HPDE6-E6E7 (cell line): ENCODE results near the gene BLID.

ENCODE experiments used
- DNase-seq: peaks from one replicate; pipeline ENCODE4 v3.0.0; 2011; ENCODE audit warnings: missing footprints; ENCODE audit errors: extremely low spot score

BLID gene

GRCh38 chr11:122140500-122140899, 24.5 kb upstream of the BLID start:
- peak; percentile 40 for DNase-seq

GRCh38 chr11:122139595-122139866, 23.5 kb upstream of the BLID start:
- no peak for DNase-seq

- no peak for DNase-seq
These were observed 23.0 kb upstream of the BLID start for GRCh38 chr11:122138744-122139594.

GRCh38 chr11:122137078-122137793, 21.2 kb upstream of the BLID start:
- DNase-seq: peak; percentile 51

- no peak for DNase-seq
These were observed 15.1 kb upstream of the BLID start for GRCh38 chr11:122131126-122131525.

- DNase-seq: no peak
These were observed 12.1 kb upstream of the BLID start for GRCh38 chr11:122128146-122128545.

GRCh38 chr11:122127020-122127419, 11.0 kb upstream of the BLID start:
- DNase-seq: no peak

GRCh38 chr11:122126024-122126688, 10.1 kb upstream of the BLID start:
- no peak for DNase-seq

GRCh38 chr11:122123263-122123929, 7.4 kb upstream of the BLID start:
- DNase-seq: no peak

GRCh38 chr11:122122179-122122578, 6.2 kb upstream of the BLID start:
- DNase-seq: no peak

GRCh38 chr11:122120096-122120495, 4.1 kb upstream of the BLID start:
- no peak for DNase-seq

GRCh38 chr11:122116591-122116990, 576 bp upstream of the BLID start:
- no peak for DNase-seq

- no peak for DNase-seq
These were observed 1.0 kb downstream of the BLID start for GRCh38 chr11:122114976-122115375.

GRCh38 chr11:122113836-122114825, 1.9 kb downstream of the BLID start:
- DNase-seq: no peak

GRCh38 chr11:122112470-122113365, 3.3 kb downstream of the BLID start:
- DNase-seq: no peak

GRCh38 chr11:122109932-122110331, 6.1 kb downstream of the BLID start:
- no peak for DNase-seq

- DNase-seq: no peak
These were observed 7.2 kb downstream of the BLID start for GRCh38 chr11:122108828-122109227.

- DNase-seq: no peak
These were observed 7.7 kb downstream of the BLID start for GRCh38 chr11:122108192-122108799.

- no peak for DNase-seq
These were observed 8.4 kb downstream of the BLID start for GRCh38 chr11:122107566-122107965.

GRCh38 chr11:122107045-122107444, 9.0 kb downstream of the BLID start:
- DNase-seq: no peak
